ENCODE data around the gene PHF21A.

DNA sequence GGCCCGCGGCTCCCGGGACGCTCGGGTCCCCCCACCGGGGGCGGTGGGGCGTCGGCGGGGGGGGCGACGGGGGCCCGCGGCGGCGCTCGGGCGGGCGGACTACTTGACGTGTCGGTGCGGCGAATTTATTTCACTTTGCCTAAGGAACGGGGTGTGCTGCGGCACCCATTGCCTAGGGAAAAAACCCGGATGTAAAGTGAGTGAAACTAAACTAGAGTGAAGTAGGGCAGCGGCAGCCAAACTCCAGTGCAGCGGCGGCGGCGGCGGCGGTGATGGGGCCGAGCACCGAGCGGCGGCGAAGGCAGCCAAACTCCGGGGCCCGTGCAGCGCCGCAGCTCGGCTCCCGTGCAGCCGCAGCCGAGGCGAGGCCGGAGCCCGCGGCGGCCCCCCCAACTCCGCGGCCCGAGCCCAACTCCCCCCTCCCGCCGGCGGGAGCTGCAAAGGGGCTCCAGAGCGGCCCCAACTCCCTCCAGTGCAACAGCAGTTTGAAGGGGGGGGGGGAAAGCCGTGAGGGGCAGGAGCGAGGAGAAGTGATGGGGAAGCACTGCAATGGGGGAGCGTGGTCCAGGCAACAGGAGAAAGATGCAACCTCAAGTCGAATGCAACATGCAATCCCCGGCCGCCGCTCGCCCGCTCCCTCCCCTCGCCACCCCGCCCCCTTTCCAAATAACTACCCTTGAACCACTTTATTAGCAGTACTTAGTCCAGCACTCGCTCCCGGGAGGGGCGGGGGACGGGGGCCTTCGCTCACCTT is 647 bp upstream of the PHF21A start:
- TF ChIP-seq OSR1 (CRISPR knock-in tag; IDR thresholded peaks at IDR 0.05) (no peak), PPARA (CRISPR knock-in tag; IDR thresholded peaks at IDR 0.05; ENCODE audit: borderline replicate concordance) (no peak), ZNF565 (CRISPR knock-in tag; conservative IDR thresholded peaks at IDR 0.05; ENCODE audit: low read depth) (no peak), CREB5 (CRISPR knock-in tag; IDR thresholded peaks at IDR 0.05; ENCODE audit: low read depth) (no peak), TOX (CRISPR knock-in tag; IDR thresholded peaks at IDR 0.05; ENCODE audit: borderline replicate concordance) (no peak), BACH2 (CRISPR knock-in tag; IDR thresholded peaks at IDR 0.05; ENCODE audit: borderline replicate concordance) (no peak), ZC3H10 (CRISPR knock-in tag; IDR thresholded peaks at IDR 0.05) (no peak), ZNF8 (CRISPR knock-in tag; IDR thresholded peaks at IDR 0.05) (no peak), RARB (CRISPR knock-in tag; IDR thresholded peaks at IDR 0.05) (no peak)

Measured in SK-N-SH treated with all-trans-retinoic acid at 6 μM for 48 hours (cell line).